Mesenchymal stem cell (in vitro differentiated cells and primary cell): ENCODE data around the gene CPD.
"Not testable (repeated sequence)": the region's sequence is repeated elsewhere in the genome, so short reads cannot be mapped to it uniquely, and the experiment has no call there.

Source experiments
- DNase-seq: peaks from one replicate; pipeline ENCODE4 v3.0.0-alpha.2; 2013
- H2AFZ ChIP-seq: one replicate; pipeline ENCODE4 v1.6.1; 2013; ENCODE audit warnings: low read depth, mild to moderate bottlenecking, control low read depth, inconsistent platforms, low read length, moderate library complexity
- H2AK5ac ChIP-seq: 2 replicates; pipeline ENCODE4 v1.6.1; 2013; ENCODE audit warnings: low read length, moderate library complexity, mild to moderate bottlenecking, inconsistent platforms; ENCODE audit not compliant: severe bottlenecking
- H2BK120ac ChIP-seq: one replicate; pipeline ENCODE4 v1.6.1; 2013; ENCODE audit warnings: low read depth, mild to moderate bottlenecking, inconsistent platforms, low read length, moderate library complexity
- H2BK12ac ChIP-seq, 2 experiments: one replicate each; pipeline ENCODE4 v1.6.1; 2013; ENCODE audit warnings: inconsistent platforms in 2 of 2, low read length in 2 of 2, mild to moderate bottlenecking in 2 of 2, moderate library complexity in 2 of 2, control low read depth in 1 of 2
- H2BK15ac ChIP-seq: one replicate; pipeline ENCODE4 v1.6.1; 2013; ENCODE audit warnings: mild to moderate bottlenecking, low read depth, inconsistent platforms; ENCODE audit not compliant: poor library complexity, severe bottlenecking
- H2BK5ac ChIP-seq: 2 replicates; pipeline ENCODE4 v1.6.1; 2013; ENCODE audit warnings: low read depth, mild to moderate bottlenecking, low read length, control low read depth, inconsistent platforms; ENCODE audit not compliant: poor library complexity, severe bottlenecking
- H3K14ac ChIP-seq, 2 experiments: one replicate each; pipeline ENCODE4 v1.6.1; 2013; ENCODE audit warnings: inconsistent platforms in 2 of 2, low read length in 2 of 2, control low read depth in 1 of 2, mild to moderate bottlenecking in 1 of 2, moderate library complexity in 1 of 2
- H3K18ac ChIP-seq, 2 experiments: one replicate each; pipeline ENCODE4 v1.6.1; 2013; ENCODE audit warnings: inconsistent platforms in 2 of 2, low read length in 2 of 2, control low read depth in 1 of 2, low read depth in 1 of 2, mild to moderate bottlenecking in 1 of 2
- H3K23ac ChIP-seq, 2 experiments: one replicate each; pipeline ENCODE4 v1.6.1; 2013; ENCODE audit warnings: inconsistent platforms in 2 of 2, low read length in 2 of 2, mild to moderate bottlenecking in 2 of 2, moderate library complexity in 2 of 2, control low read depth in 1 of 2
- H3K27ac ChIP-seq: 2 replicates; pipeline ENCODE4 v1.5.1; 2013; ENCODE audit warnings: mild to moderate bottlenecking, moderate library complexity, low read length, control low read depth, inconsistent platforms; ENCODE audit not compliant: poor library complexity, severe bottlenecking
- H3K27me3 ChIP-seq, 2 experiments: 2 replicates each; pipeline versions ENCODE4 v1.6.1 to v1.7.0; 2013; ENCODE audit warnings: low read length in 2 of 2, mild to moderate bottlenecking in 2 of 2, moderate library complexity in 2 of 2, control low read depth in 1 of 2, inconsistent platforms in 1 of 2; ENCODE audit not compliant: control insufficient read depth in 1 of 2, insufficient read depth in 1 of 2
- H3K36me3 ChIP-seq, 2 experiments: 2 replicates each; pipeline versions ENCODE4 v1.6.1 to v1.7.0; 2013; ENCODE audit warnings: low read length in 2 of 2, control low read depth in 1 of 2, inconsistent platforms in 1 of 2, low read depth in 1 of 2, mild to moderate bottlenecking in 1 of 2; ENCODE audit not compliant: insufficient read depth in 2 of 2, control insufficient read depth in 1 of 2
- H3K4ac ChIP-seq, 2 experiments: one replicate each; pipeline ENCODE4 v1.6.1; 2013; ENCODE audit warnings: inconsistent platforms in 2 of 2, low read length in 2 of 2, mild to moderate bottlenecking in 2 of 2, moderate library complexity in 2 of 2, control low read depth in 1 of 2, low read depth in 1 of 2
- H3K4me1 ChIP-seq: 2 replicates; pipeline ENCODE4 v1.6.1; 2013; ENCODE audit warnings: low read depth, low read length, control low read depth; ENCODE audit not compliant: control insufficient read depth, insufficient read depth
- H3K4me2 ChIP-seq: 2 replicates; pipeline ENCODE4 v1.6.1; 2013; ENCODE audit warnings: low read length, mild to moderate bottlenecking, inconsistent platforms; ENCODE audit not compliant: poor library complexity, severe bottlenecking
- H3K4me3 ChIP-seq, 2 experiments: 2 replicates each; pipeline versions ENCODE4 v1.5.1 to v1.7.0; 2013; ENCODE audit warnings: low read length in 2 of 2, mild to moderate bottlenecking in 2 of 2, control low read depth in 1 of 2, low read depth in 1 of 2; ENCODE audit not compliant: insufficient read depth in 1 of 2
- H3K79me1 ChIP-seq: replicated peaks from 2 replicates; pipeline ENCODE4 v1.6.1; 2013; ENCODE audit warnings: mild to moderate bottlenecking, control low read depth, low read length, inconsistent platforms; ENCODE audit not compliant: poor library complexity, severe bottlenecking
- H3K9ac ChIP-seq: 2 replicates; pipeline ENCODE4 v1.7.0; 2013; ENCODE audit warnings: mild to moderate bottlenecking, low read length, moderate library complexity
- H3K9me3 ChIP-seq: 2 replicates; pipeline ENCODE4 v1.7.0; 2013; ENCODE audit warnings: mild to moderate bottlenecking, low read length; ENCODE audit not compliant: control insufficient read depth
- H4K8ac ChIP-seq: one replicate; pipeline ENCODE4 v1.6.1; 2013; ENCODE audit warnings: inconsistent platforms, mild to moderate bottlenecking, low read length, moderate library complexity
- H4K91ac ChIP-seq: one replicate; pipeline ENCODE4 v1.6.1; 2013; ENCODE audit warnings: mild to moderate bottlenecking, low read length, inconsistent platforms
- WGBS: methylation state at CpG from one replicate; pipeline ENCODE4 v1.1.7; 2013; ENCODE audit warnings: mixed read lengths; 5-methylcytosine and 5-hydroxymethylcytosine counted together

Gene CPD

DNA sequence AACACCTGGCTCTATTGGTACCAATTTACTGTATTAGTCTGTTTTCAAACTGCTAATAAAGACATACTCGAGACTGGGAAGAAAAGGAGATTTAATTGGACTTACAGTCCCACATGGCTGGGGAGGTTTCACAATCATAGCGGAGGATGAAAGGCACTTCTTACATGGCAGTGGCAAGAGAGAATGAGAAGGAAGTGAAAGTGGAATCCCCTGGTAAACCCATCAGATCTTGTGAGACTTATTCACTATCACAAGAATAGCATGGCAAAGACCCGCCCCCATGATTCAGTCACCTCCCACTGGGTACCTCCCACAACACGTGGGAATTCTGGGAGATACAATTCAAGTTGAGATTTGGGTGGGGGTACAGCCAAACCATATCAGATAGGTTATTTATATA lies 75.9 kb downstream of the CPD start:
- H4K8ac ChIP-seq: no peak overlapping the region
- no peak overlapping the region for H3K14ac ChIP-seq
- no peak overlapping the region for H3K4ac ChIP-seq
- H3K27ac ChIP-seq: no peak overlapping the region
- peaks cover 14 to 71% of the 10 kb centered on the region in 2 experiments for H3K36me3 ChIP-seq
- no peak overlapping the region for H3K9ac ChIP-seq
- H4K91ac ChIP-seq: no peak overlapping the region
- no peak overlapping the region for H2BK12ac ChIP-seq
- H2BK15ac ChIP-seq: no peak overlapping the region
- WGBS: 100% methylated on average over 2 of the region's 4 CpGs
- no peak overlapping the region for H3K4me3 ChIP-seq
- no peak overlapping the region for H2BK5ac ChIP-seq
- H3K4me2 ChIP-seq: no peak overlapping the region
- no peak for DNase-seq
- no peak overlapping the region for H2AFZ ChIP-seq
- no peaks in the 10 kb centered on the region for H3K27me3 ChIP-seq
- H3K18ac ChIP-seq: no peak overlapping the region
- no peak overlapping the region for H2AK5ac ChIP-seq
- no peak overlapping the region for H3K23ac ChIP-seq
- no peaks in the 10 kb centered on the region for H3K9me3 ChIP-seq
- H3K79me1 ChIP-seq: peaks cover 2% of the 10 kb centered on the region
- H3K4me1 ChIP-seq: peaks cover 2% of the 10 kb centered on the region
- no peak overlapping the region for H2BK120ac ChIP-seq

DNA sequence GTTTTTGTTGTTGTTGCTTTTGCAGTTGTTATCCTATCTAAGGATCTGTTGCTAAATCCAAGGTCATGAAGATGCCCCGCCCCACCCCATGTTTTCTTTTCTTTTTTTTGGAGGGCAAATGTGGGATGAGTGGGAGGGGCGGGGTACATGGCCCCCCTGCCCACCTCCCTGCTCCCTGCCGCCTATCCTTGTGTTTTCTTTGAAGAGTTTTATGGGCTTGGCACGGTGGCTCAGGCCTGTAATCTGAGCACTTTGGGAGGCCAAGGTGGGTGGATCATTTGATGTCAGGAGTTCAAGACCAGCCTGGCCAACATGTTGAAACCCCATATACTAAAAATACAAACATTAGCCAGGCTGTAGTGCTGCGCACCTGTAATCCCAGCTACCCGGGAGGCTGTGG lies 79.6 kb downstream of the CPD start:
- H2BK12ac ChIP-seq: no peak overlapping the region
- H3K36me3 ChIP-seq: peaks cover 11 to 63% of the 10 kb centered on the region in 2 experiments
- H3K9me3 ChIP-seq: no peaks in the 10 kb centered on the region
- H3K4ac ChIP-seq: no peak overlapping the region
- H3K27ac ChIP-seq: no peak overlapping the region
- H3K14ac ChIP-seq: no peak overlapping the region
- no peaks in the 10 kb centered on the region for H3K4me1 ChIP-seq
- WGBS: 95% methylated on average over 5 of the region's 6 CpGs
- H4K8ac ChIP-seq: no peak overlapping the region
- no peak overlapping the region for H2BK15ac ChIP-seq
- no peaks in the 10 kb centered on the region for H3K27me3 ChIP-seq
- H3K18ac ChIP-seq: no peak overlapping the region
- no peak overlapping the region for H2AFZ ChIP-seq
- no peak overlapping the region for H3K23ac ChIP-seq
- no peak overlapping the region for H2AK5ac ChIP-seq
- H3K9ac ChIP-seq: no peak overlapping the region
- no peak overlapping the region for H2BK120ac ChIP-seq
- no peak overlapping the region for H4K91ac ChIP-seq
- no peak overlapping the region for H3K4me3 ChIP-seq
- no peak for DNase-seq
- no peak overlapping the region for H3K4me2 ChIP-seq
- no peak overlapping the region for H2BK5ac ChIP-seq
- no peaks in the 10 kb centered on the region for H3K79me1 ChIP-seq

DNA sequence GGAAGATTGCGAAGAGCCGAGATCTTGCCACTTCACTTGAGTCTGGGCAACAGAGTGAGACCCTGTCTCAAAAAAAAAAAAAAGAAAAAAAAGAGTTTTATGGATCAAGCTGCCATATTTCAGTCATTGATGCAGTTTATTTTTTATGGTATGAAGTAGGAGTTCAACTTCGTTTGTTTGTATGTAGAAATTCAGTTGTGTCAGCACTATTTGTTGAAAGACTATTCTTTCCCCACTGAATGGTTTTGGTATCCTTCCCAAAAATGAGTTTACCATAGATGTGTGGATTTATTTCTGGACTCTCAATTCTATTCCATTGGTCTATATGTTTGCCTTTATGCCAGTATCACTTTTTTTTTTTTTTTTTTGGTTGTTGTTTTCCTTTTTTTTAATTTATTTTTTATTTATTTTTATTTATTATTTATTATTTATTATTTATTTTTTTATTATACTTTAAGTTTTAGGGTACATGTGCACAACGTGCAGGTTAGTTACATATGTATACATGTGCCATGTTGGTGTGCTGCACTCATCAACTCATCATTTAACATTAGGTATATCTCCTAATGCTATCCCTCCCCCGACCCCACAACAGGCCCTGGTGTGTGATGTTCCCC lies 80.2 kb downstream of the CPD start:
- not testable (repeated sequence) for H3K14ac ChIP-seq, H2BK15ac ChIP-seq, H2BK120ac ChIP-seq, H3K4me2 ChIP-seq, H3K79me1 ChIP-seq, DNase-seq, H4K91ac ChIP-seq, H2BK5ac ChIP-seq, H3K9ac ChIP-seq, H3K27me3 ChIP-seq, H3K4me3 ChIP-seq, H2AFZ ChIP-seq, H3K27ac ChIP-seq, H3K9me3 ChIP-seq, H3K18ac ChIP-seq, H2BK12ac ChIP-seq, H3K4me1 ChIP-seq, H3K4ac ChIP-seq, H3K23ac ChIP-seq, H4K8ac ChIP-seq, H2AK5ac ChIP-seq
- 95% methylated on average over 4 of the region's 5 CpGs for WGBS
- H3K36me3 ChIP-seq: peaks cover 6 to 69% of the 10 kb centered on the region in 2 experiments

DNA sequence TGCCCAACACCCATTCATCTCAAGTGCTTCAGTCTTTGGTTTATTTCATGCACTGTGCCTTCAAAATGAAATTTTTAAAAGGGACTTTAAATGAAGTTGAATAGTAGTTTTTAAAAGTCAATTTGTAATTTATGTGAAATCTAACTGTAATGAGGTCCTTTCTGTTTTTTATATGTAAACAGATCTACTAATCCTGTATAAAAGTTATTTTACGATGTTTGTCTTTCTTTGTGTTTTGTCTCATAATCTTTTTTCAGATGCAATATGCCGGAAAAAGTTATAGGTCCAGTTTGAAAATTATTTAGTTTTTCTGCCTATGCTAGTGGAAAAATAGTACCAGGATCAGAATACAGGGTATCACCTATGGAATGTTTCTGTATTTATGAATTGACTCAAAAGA lies 89.7 kb downstream of the CPD start:
- Histone ChIP-seq H3K27me3 (no peaks in the 10 kb centered on the region), H2BK12ac (no peak overlapping the region), H3K4ac (no peak overlapping the region), H3K4me1 (no peaks in the 10 kb centered on the region), H2AFZ (no peak overlapping the region), H4K91ac (no peak overlapping the region), H3K36me3 (peaks cover 0 to 41% of the 10 kb centered on the region in 2 experiments), H2BK15ac (no peak overlapping the region), H3K14ac (no peak overlapping the region), H2BK5ac (no peak overlapping the region), H2AK5ac (no peak overlapping the region), H3K18ac (no peak overlapping the region), H3K23ac (no peak overlapping the region), H3K79me1 (no peaks in the 10 kb centered on the region), H3K4me3 (no peak overlapping the region), H3K27ac (no peak overlapping the region), H3K9ac (no peak overlapping the region), H3K9me3 (no peaks in the 10 kb centered on the region), H4K8ac (no peak overlapping the region), H3K4me2 (no peak overlapping the region), H2BK120ac (no peak overlapping the region)
- no peak for DNase-seq
- 100% methylated on average over 2 of the region's 2 CpGs for WGBS
